Stimulated activated CD8-positive, alpha-beta memory T cell treated with anti-CD3 and anti-CD28 coated beads, Interleukin-2, amount 100 ng/mL, for 1 hour (primary cell): ENCODE measurements around the gene SCUBE1.

Experiments used
- DNase-seq, 2 donors: peaks; one replicate each; pipeline ENCODE4 v3.0.0-alpha.2; 2020; ENCODE audit warnings: low read depth in 2 of 2

Gene SCUBE1

DNA sequence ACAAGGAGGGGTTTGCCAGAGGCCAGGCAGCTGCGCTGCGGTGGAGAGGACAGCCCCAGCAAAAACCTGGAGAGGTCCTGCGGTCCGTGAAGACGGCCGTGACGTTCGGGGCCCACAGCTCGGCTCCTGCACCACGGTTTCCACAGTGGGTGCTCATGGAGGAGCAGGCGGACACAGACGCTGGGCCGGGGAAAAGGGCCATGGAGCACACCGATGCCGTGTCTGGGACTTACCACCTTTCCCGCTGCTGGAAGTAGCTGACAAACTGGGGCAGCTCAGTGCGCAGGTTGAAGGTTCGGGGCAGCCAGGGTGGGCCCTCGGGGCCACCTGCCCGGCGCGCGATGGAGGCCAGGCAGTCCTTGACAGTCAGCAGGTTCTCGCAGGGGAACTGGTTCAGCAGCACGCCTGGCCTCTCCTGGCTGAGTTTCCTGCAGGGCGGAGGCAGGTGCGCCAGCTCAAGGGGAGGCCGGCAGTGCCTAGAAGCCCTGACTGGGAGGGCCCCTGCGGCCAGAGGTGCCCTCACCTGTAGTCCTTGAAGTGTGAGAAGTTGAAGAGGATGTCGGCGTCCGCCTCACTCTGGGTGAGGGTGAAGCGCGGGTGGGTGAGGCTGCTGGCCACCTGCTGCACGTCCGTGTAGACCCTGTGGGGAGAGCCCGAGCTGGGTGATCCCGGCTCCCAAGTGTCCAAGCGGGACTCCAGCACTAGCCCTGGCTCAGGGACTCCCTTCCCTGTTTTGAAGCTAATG, 169.0 kb downstream of the SCUBE1 start:
- DNase-seq = no peak

DNA sequence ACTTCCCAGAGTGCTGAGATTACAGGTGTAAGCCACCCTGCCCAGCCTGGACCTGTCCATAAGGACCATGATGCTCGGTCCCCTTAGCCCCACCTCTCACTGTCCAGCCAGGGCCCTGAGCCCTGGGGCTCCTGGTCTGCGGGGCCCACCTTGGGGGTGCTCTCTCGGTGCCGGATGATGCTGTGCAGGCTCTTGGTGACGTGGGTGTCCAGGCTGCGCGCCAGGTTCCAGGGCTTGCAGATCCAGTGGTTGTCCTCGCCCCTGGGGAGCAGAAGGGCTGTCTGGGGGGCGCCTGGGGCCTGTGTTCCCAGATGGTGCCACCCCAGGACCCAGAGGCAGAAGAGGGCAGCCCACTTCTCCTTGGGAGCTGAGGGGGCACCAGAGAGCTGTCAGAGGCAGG, 169.6 kb downstream of the SCUBE1 start:
- DNase-seq = no peak

DNA sequence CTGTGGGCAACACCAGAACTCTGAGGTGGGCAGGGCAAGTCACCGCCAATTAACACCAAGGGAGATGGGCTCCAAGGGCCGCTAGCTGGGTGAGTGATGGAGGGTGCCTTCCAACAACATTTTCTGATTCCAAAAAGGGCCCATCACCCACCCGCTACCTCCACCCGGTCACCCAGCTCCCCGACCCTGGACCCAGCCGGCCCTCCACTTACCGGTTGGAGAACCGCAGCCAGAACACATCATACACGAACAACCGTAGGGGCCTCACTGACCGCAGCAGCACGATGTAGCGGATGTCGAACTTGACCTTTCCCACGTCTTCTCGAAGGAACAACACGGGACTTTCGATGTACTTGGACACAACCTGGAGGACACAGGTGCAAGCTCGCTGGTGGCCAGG, 171.0 kb downstream of the SCUBE1 start:
- no peak for DNase-seq

DNA sequence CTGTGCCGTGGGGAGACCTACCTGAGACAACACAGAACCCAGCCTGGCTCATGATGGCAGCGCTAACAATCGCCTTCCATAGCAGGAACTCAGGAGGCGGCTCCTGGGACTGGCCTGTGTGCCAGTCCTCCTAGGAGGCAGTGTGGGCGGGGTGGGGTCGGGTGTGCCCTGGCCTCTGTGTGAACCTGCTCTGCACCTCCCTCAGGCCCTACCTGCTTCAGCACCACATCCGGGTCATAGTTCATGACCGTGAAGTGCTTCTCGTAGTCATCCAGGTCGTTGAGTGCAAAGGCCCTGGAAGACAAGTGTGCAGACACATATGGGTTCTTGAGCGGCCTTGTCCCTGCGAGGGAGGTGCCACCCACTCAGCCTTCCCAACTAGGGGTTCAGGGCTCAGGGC, 171.6 kb downstream of the SCUBE1 start:
- DNase-seq = no peak

DNA sequence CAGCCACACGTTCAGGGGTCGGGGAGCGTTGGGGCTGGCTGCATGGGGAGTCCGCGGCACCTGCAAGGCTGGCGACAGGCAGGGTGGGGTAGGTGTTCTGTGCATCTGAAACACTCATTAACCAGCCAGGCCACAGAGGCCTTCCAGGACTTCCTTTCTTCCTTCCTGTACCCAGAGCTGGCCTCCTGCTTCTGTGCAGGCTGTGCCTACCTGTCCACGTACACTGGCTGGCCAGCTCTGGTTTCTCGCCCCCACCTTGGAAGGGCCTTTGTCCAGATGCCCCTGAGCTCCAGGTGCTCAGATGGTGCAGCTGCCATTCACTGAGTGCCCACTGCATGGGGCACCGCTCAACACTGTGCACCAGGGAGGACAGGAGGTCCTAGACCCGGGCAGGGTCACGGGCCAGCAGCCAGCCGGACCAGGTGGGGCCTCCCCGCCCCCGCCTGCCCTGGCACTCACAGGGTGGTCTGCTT, 172.1 kb downstream of the SCUBE1 start:
- DNase-seq = no peak

DNA sequence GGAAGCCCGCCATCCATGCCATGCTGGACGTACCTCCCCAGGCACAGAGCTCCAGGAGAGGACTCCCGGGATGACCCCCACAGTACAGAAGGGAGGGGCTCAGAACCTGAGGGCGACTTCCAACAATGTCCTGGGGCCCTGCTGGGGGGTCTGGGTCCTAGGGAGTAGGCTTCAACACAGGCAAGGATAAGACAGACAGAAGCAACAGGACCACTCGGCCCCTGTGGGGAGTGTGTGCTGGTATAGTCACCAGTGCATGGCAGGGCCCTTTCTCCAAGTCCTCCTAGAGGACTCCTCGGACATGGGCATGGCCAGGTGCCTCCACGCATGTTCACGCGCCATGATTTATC, 173.1 kb downstream of the SCUBE1 start:
- no peak for DNase-seq

DNA sequence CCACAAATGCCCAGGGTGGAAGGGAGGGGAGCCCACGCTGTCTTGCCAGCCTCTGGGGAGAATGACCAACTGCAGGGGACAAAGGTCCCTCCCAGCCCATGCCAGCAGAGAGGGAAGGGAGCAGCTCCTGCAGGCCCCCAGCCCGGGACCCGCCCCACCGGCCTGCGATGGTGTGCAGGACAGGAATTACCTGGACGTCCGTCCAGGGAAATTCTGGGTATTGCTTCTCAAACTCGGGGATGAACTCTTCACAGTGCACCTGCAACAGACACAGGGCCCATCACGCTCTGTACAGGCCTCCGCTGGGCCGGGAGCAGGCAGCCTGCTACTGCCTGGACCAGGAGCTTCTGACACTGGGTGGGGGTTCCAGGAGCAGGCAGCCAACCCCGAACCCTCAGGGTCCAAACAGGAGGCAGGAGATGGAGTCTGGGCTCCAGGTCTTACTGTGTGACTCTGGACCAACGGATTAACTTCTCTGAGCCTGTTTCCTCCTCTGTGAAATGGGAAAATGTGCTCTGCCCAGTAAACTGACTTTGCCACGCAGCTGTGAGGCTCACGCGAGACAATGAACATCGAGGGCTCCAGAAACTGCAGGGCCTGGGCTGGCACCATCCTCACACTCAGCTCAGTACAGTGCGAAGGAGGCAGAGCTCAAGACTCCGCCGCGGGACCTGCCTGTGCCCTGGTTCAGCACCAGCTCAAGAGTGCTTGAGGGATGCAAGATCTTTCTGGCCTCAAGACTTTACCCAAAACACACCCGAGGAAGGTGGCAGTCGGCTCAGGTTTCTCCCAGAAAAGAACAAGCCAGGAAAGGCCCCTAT, 173.7 kb downstream of the SCUBE1 start:
- DNase-seq = no peak

DNA sequence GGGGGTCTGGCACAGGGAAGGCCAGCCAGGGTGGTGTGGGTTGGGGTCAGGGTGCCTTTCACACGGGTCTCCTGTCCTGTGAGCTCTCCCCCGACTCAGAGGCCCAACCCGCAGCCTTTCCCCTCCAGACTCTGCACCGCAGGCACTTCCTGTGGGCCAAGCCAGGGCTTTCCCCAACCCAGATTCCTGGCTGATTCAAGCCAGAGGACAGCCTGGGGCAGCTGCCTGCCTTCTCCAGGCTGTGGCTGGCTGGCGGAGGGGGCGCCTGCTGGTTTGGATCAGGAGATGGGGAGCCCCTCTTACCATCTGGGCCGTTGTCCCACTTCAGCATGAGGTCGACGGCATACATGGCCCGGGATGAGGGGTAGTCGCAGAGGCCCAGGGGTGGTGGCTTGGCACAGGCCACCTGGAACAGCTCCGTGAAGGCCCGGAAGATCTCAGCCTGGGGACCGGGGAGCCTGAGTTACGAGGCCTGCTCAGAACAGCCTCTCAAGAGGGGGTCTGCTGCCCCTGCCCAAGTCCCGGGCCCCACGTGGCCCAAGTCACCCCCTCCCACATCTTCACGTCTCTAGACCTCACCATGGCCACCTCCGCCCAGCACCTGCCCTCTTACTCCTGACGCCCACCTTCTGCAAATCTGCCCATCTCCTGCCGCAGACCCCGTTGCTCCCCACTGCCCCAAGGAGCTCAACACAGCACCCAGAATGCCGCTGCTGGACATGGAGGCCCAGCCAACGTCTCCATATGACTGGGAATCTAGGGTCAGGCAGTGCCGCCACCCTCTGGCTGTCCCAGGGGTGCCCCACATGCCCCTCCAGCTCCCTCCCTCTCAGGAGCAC, 174.5 kb downstream of the SCUBE1 start:
- no peak for DNase-seq

DNA sequence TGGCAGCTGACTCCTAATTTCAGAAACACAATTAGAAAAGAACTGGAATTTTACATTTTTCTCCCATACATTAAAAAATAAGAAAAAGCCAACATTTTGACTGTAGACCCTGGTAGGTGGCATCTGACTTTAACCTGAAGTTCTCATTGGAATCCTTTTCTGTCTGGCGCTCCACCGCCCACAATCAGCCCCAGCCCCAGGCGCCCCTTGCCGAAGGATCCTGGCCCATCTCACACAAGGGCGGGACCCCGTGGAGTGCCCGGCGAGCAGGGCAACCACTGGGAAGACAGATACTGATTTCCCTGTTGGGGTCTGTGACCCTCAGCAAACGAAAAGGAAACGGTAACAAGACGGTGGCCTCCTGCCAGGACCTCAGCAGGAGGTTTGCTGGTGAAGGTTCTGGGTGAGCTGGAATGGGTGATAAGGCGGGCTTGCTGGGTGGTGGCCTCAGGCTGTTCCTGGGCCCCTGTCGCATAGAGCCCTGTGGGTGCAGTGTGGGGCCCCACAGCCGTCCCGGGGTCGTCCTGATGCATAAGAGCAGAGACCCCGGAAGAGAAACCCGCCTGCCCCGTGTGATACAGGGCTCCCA, 176.1 kb downstream of the SCUBE1 start:
- DNase-seq = no peak

DNA sequence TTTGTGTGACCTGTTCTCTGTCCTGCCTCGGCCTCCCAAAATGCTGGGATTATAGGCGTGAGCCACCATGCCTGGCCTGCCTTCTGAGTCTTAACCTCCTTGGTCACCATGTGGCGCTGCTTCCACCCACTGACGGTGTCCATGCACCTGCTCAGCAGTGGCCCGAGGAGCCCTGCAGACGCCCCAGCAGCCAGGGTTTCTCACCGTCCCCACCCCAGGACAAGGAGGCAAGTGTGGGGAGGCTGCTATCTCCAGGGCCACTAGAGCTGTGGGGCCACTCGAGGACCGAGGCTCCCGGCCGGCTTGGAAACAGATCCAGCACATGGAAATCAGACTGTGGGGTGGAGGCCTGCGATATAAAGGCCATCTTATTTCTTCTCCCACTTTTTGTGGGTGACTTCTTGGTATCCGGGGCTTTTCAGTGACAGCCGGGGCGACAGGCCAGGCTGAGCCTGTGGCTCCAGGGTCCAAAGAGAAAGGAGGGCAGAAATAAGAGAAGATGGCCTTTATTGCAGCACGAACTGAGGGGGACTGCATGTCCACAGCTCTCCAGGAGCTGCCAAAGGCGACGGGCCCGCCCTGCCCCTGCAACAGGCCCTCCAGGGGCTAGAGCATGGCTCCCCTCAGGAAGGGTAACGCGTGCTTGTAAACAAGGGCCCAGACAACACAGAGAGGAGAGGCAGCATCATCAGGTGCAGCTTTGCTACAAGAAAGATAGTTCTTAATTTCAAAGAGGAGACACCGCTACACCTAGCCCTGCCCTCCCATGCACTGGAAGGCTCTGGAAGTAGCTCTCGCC, 176.8 kb downstream of the SCUBE1 start:
- DNase-seq = no peak

DNA sequence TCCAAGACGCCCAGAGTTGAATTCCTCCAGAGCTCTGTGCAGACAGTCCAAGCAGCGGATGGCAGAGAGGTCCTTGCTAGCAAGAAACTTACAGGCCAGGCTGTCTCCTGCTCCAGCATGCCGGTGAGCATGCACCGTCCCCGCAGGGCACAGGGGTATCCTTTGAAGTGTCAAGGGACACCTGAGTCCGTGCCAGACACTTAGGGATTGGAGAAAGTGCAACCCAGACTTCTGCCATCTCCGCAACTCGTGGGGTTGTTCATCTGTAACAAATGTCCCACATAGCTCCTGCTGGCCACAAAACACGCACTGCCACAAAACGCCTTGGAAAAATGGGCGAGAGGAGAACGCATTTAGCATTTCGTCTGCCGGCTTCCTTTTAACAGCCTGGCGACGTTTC, 178.5 kb downstream of the SCUBE1 start:
- no peak for DNase-seq

DNA sequence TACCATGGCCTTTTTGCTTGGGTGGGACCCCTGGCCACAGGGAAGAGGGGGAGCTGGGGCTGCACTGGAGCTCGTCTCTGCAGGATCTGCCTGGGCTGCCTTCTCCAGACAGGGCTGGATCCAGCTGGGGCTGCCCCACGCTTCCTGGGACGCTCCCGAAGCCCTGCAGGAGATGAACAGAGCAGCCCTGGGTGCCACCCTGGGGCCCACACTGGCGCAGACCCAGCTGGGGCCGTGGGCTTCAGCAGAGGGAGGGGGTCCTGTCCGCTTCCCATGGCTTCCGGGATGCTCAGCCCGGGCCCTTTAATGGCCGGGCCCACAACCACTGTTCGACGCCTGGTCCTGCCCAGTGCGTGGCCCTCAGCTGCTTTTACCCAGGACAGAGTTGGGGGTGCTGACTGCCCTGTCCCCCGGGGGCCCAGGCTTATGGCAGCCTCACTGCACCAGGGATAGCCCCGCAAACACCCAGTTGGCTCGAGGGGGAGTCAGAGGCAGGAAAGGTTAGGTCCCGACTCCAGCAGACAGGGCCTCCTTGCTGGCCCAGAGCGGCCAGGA, 179.9 kb downstream of the SCUBE1 start:
- no peak for DNase-seq

DNA sequence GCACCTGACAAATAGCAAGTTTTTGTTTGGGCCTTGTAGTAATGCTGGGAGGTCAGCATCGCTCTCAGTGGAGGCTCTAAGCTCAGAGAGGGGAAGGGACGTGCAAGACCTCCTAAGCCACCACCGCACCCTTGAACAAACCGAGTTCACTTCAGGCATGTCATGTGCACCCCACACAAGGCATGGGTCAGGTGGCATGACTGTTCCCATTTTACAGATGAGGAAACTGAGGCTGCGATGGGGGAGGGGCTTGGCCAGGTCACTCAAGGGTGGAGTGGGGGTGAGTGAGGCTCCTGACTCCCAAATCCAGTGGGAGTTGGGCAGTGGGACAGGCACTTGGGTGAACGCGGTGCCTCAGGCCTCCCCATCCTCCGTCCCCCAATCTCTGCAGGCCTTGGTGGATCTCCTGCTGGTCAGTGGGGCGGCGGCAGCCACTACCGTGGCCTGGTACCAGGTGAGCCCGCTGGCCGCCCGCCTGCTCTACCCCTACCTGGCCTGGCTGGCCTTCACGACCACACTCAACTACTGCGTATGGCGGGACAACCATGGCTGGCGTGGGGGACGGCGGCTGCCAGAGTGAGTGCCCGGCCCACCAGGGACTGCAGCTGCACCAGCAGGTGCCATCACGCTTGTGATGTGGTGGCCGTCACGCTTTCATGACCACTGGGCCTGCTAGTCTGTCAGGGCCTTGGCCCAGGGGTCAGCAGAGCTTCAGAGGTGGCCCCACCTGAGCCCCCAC, 180.6 kb downstream of the SCUBE1 start:
- DNase-seq = no peak

DNA sequence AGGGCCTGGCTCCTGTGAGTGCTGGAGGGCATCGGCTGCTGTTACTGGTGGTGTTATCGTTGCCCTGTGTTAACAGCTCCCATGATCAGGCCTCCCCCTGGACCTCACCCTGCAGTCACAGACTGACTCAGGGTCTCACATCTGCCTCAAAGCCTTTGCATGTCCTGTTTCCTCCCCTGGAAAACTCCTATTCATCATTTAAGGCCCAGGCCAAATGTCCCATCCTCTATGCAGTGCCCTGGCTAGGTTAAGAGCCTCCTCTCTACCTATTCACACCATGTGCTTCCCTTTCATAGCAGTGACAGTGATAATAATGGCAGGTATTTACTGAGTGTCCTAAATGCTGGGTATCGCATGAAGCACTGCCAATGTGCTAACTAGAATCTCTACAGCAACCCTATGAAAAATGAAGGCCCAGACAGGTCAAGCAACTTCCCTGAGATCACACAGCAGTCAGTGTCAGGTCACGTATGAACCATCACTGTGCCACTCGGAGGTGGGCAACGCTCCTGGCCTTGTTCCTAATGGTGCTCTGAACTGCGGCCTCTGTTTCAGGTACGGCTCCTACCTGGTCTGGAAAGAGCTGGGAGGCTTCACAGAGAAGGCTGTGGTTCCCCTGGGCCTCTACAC, 182.6 kb downstream of the SCUBE1 start:
- no peak for DNase-seq

DNA sequence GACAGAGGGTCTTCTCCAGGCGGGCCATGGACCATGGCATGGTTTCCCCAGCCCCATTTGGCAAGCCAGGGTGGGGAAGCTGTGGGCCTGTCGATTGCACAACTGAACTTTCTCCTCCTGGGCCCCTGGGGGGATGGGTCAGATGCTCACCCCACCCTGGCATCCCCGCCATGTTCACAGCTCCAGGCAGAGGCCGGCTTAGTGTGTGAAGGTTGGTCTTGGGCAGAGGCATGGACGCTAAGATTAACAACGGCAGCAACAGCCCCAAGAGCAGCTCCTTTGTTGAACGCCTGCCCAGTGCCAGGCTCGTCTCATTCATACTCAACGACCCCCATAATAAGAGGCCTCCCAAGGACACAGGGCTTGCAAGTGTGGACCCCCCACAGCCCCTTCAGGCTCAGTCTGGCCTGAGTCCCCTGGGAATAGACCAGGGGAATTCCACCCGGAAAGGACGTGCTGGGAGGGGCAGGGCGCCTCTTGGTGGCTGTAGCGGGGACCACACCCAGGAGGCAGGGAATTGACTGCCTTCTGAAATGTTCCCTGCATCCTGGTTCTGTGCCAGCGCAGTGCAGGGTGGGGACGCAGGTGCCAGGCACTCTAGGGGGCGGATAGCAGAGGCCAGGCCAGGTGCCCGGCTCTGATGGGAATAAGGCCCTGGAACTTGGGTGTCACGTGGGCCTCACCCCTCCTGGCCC, 183.5 kb downstream of the SCUBE1 start:
- DNase-seq = no peak

DNA sequence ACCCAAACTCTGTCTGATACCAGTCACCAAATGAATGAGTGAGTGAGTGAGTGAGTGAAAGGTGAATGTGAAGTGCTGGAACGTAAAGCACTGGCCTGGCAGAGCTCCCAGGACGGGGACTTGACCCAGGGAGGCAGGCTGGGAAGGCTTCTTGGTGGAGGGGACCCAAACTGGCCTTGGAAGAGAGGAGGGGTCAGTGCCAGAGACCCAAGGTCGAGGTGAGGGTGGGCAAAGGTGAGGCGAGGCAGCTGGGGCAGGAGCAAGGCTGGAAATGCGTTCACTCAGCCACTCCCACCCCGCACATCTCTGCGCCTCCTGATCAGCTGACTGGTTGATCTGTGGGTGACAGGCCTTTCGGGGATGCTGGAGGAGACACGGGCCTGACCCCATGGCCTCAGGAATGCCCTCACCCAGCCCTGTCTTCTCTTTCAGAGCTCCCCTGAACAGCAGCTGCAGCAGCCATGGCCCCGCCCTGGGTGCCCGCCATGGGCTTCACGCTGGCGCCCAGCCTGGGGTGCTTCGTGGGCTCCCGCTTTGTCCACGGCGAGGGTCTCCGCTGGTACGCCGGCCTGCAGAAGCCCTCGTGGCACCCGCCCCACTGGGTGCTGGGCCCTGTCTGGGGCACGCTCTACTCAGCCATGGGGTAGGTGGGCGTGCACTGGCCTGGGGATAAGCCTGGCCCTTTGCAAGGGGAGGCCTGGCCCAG, 184.2 kb downstream of the SCUBE1 start:
- no peak for DNase-seq

DNA sequence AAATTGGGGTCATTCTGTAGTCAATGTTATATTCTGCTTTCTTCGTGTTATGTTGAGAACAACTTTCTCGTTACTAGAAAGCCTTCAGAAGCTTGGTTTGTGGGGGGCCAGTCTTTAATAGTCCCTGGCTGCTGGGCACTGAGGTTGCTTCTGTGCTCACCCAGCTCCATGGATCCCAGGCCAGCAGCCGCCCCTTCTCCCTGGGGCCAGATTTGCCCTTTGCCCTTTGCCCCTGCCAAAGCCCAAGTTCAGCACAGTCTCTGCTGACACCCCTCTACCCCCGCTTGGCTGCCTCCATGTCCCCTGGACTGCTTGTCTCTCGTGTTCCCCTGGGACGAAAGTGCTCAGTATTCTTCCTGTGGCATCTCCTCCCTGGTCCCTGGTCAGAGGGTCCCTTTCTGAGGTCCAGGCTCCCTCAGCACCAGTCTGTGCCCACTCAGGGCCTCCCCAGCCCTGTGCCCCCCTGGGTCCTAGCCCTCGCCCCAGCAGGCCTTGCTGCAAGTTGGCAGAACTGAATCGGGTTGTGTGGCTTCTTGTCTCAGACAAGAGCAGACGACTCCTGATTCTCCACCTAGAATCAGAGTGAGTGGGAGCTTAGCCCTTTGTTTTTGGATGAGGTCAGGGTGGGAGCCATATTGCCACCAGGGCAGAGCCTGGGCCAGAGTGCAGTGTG, 185.2 kb downstream of the SCUBE1 start:
- DNase-seq = no peak

DNA sequence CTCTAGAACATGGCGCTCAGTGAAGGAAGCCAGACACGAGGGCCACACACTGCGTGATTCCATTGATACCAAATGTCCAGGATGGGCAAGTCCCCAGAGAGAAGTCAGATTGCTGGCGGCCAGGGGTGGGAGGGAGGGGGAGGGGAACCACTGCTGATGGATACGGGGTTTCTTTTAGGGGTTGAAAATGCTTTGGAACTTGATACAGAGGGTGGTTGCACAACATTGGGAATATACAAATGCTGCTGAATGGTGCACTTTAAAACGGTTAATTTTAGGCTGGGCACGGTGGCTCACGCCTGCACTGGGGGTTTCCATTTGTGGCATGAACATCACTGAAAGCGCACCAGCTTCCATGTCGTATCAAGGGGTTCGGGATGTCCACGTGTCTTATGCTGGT, 186.8 kb downstream of the SCUBE1 start:
- no peak for DNase-seq
